ENCODE results near the gene TPSAB1.

TPSAB1 gene

GRCh38 chr16:1277617-1278282, 37.2 kb downstream of the TPSAB1 start:
- peaks cover 14 to 58% of the 10 kb centered on the region in 2 donors for H3K27me3 Mint-ChIP-seq
- peaks cover 2% of the 10 kb centered on the region for H3K36me3 Mint-ChIP-seq (ENCODE audit: insufficient read depth)

DNA sequence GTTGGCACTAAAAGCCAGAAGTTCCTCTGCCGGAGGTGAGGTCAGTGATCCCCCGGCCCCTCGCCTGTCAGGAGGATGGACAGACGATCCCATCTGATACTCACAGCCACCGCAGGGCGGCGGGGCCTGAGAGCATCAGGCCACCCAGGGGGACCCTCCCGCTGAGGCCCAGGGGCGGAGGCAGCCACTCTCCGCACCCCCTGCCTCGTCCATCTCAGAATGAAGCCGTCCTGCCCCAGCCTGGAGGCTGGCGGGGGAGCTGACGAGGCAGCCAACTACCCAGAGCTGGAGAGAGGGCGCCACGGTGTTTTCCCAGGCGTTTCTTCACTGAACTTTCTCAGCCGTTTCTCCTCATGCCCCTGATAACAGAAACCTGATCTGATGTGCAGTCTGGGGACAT, 38.0 kb downstream of the TPSAB1 start:
- ATAC-seq (replicated peaks) (no peak), DNase-seq (no peak)
- peaks cover 10 to 58% of the 10 kb centered on the region in 2 donors for H3K27me3 Mint-ChIP-seq
- no peak overlapping the region for H3K4me3 Mint-ChIP-seq
- H3K4me1 Mint-ChIP-seq (ENCODE audit: low read depth in 2 of 2) = no peaks in the 10 kb centered on the region
- no peaks in the 10 kb centered on the region for H3K9me3 Mint-ChIP-seq
- H3K36me3 Mint-ChIP-seq (ENCODE audit: insufficient read depth) = peaks cover 2% of the 10 kb centered on the region
- no peak overlapping the region for H3K27ac Mint-ChIP-seq

More at GRCh38 chr16:1277617-1278282, 37.2 kb downstream of the TPSAB1 start:
- no peak for DNase-seq
- no peak for ATAC-seq (replicated peaks)
- no peaks in the 10 kb centered on the region for H3K4me1 Mint-ChIP-seq (ENCODE audit: low read depth in 2 of 2)
- no peak overlapping the region for H3K27ac Mint-ChIP-seq
- no peaks in the 10 kb centered on the region for H3K9me3 Mint-ChIP-seq
- H3K4me3 Mint-ChIP-seq = no peak overlapping the region

GRCh38 chr16:1279081-1279944, 38.8 kb downstream of the TPSAB1 start:
- no peak overlapping the region for H3K4me3 Mint-ChIP-seq
- ATAC-seq (replicated peaks) (no peak), DNase-seq (no peak)
- peaks cover 2% of the 10 kb centered on the region for H3K36me3 Mint-ChIP-seq (ENCODE audit: insufficient read depth)
- no peaks in the 10 kb centered on the region for H3K4me1 Mint-ChIP-seq (ENCODE audit: low read depth in 2 of 2)
- H3K27me3 Mint-ChIP-seq = peaks cover 12 to 63% of the 10 kb centered on the region in 2 donors
- H3K27ac Mint-ChIP-seq = no peak overlapping the region
- H3K9me3 Mint-ChIP-seq = no peaks in the 10 kb centered on the region

- no peak for DNase-seq
These were observed 39.6 kb downstream of the TPSAB1 start for GRCh38 chr16:1279945-1280589.

GRCh38 chr16:1280783-1281182, 40.3 kb downstream of the TPSAB1 start:
- Mint-ChIP-seq H3K9me3 (no peaks in the 10 kb centered on the region), H3K4me1 (ENCODE audit: low read depth in 2 of 2) (no peaks in the 10 kb centered on the region), H3K36me3 (ENCODE audit: insufficient read depth) (peaks cover 2% of the 10 kb centered on the region), H3K4me3 (no peak overlapping the region), H3K27me3 (peaks cover 12 to 60% of the 10 kb centered on the region in 2 donors), H3K27ac (no peak overlapping the region)
- no peak for ATAC-seq (replicated peaks)
- DNase-seq = no peak

More at GRCh38 chr16:1279945-1280589, 39.6 kb downstream of the TPSAB1 start:
- Mint-ChIP-seq H3K4me3 (no peak overlapping the region), H3K4me1 (ENCODE audit: low read depth in 2 of 2) (no peaks in the 10 kb centered on the region), H3K36me3 (ENCODE audit: insufficient read depth) (peaks cover 2% of the 10 kb centered on the region), H3K27ac (no peak overlapping the region), H3K9me3 (no peaks in the 10 kb centered on the region), H3K27me3 (peaks cover 12 to 60% of the 10 kb centered on the region in 2 donors)
- no peak for ATAC-seq (replicated peaks)

DNA sequence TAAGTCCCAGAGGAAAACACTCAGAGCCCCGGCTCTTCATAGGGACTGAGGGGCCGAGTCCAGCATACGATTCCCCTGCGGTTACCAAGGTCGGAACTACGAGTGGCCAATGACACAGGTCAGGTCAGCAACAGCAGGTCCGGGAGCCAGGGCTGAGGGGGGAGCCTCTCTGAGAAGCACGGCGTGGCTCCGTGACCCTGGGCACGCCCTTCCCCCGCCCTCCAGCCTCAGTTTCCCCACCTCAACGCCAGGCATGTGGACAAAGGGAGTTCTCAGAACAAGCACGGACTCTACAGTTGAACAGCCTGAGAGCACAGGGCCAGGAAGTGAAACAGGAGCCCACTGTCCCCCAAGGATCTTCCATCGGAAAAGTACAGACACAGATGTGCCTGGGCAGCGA, 41.0 kb downstream of the TPSAB1 start:
- ATAC-seq (replicated peaks) (no peak), DNase-seq (no peak)
- Mint-ChIP-seq H3K4me3 (no peak overlapping the region), H3K4me1 (ENCODE audit: low read depth in 2 of 2) (no peaks in the 10 kb centered on the region), H3K9me3 (no peaks in the 10 kb centered on the region), H3K27ac (no peak overlapping the region), H3K27me3 (peaks cover 17 to 62% of the 10 kb centered on the region in 2 donors), H3K36me3 (ENCODE audit: insufficient read depth) (peaks cover 2% of the 10 kb centered on the region)

GRCh38 chr16:1282324-1282973, 41.9 kb downstream of the TPSAB1 start:
- ATAC-seq (replicated peaks) (no peak), DNase-seq (no peak)
- H3K36me3 Mint-ChIP-seq (ENCODE audit: insufficient read depth) = peaks cover 2% of the 10 kb centered on the region

DNA sequence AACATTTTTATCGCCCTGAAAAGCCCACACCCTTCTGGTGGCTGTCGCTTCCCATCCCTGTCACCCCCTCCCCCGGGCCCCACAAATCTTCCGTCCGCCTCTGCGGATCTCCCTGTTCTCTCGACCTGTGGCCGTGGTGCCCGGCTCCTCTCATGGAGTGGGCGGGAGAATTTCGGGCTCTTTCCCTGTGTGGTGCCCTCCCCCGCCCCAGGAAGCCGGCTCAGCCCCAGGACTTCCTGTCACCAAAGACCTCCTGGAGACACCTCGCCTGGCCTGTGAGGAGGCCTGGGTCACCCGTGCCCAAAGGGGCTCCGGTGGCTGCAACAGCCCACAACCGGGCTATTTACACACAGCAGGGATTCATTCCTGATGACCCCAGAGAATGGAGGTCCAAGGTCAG, 42.8 kb downstream of the TPSAB1 start:
- no peak overlapping the region for H3K27ac Mint-ChIP-seq
- no peak overlapping the region for H3K4me3 Mint-ChIP-seq
- H3K4me1 Mint-ChIP-seq (ENCODE audit: low read depth in 2 of 2) = no peaks in the 10 kb centered on the region
- peaks cover 2% of the 10 kb centered on the region for H3K36me3 Mint-ChIP-seq (ENCODE audit: insufficient read depth)
- ATAC-seq (replicated peaks) = no peak
- no peaks in the 10 kb centered on the region for H3K9me3 Mint-ChIP-seq
- DNase-seq = no peak
- peaks cover 21 to 64% of the 10 kb centered on the region in 2 donors for H3K27me3 Mint-ChIP-seq

More at GRCh38 chr16:1282324-1282973, 41.9 kb downstream of the TPSAB1 start:
- no peak overlapping the region for H3K27ac Mint-ChIP-seq
- no peaks in the 10 kb centered on the region for H3K9me3 Mint-ChIP-seq
- no peaks in the 10 kb centered on the region for H3K4me1 Mint-ChIP-seq (ENCODE audit: low read depth in 2 of 2)
- no peak overlapping the region for H3K4me3 Mint-ChIP-seq
- peaks cover 18 to 64% of the 10 kb centered on the region in 2 donors for H3K27me3 Mint-ChIP-seq

GRCh38 chr16:1283996-1284616, 43.6 kb downstream of the TPSAB1 start:
- H3K27ac Mint-ChIP-seq = no peak overlapping the region
- DNase-seq = no peak
- no peaks in the 10 kb centered on the region for H3K9me3 Mint-ChIP-seq
- H3K4me1 Mint-ChIP-seq (ENCODE audit: low read depth in 2 of 2) = no peaks in the 10 kb centered on the region
- H3K36me3 Mint-ChIP-seq (ENCODE audit: insufficient read depth) = peaks cover 2% of the 10 kb centered on the region
- peaks cover 22 to 64% of the 10 kb centered on the region in 2 donors for H3K27me3 Mint-ChIP-seq
- ATAC-seq (replicated peaks) = no peak
- H3K4me3 Mint-ChIP-seq = no peak overlapping the region

GRCh38 chr16:1285669-1286512, 45.4 kb downstream of the TPSAB1 start:
- DNase-seq = no peak
- no peaks in the 10 kb centered on the region for H3K36me3 Mint-ChIP-seq (ENCODE audit: insufficient read depth)
- no peaks in the 10 kb centered on the region for H3K4me1 Mint-ChIP-seq (ENCODE audit: low read depth in 2 of 2)
- H3K27ac Mint-ChIP-seq = no peak overlapping the region
- no peak overlapping the region for H3K4me3 Mint-ChIP-seq
- no peaks in the 10 kb centered on the region for H3K9me3 Mint-ChIP-seq
- peaks cover 31 to 71% of the 10 kb centered on the region in 2 donors for H3K27me3 Mint-ChIP-seq
- no peak for ATAC-seq (replicated peaks)

DNA sequence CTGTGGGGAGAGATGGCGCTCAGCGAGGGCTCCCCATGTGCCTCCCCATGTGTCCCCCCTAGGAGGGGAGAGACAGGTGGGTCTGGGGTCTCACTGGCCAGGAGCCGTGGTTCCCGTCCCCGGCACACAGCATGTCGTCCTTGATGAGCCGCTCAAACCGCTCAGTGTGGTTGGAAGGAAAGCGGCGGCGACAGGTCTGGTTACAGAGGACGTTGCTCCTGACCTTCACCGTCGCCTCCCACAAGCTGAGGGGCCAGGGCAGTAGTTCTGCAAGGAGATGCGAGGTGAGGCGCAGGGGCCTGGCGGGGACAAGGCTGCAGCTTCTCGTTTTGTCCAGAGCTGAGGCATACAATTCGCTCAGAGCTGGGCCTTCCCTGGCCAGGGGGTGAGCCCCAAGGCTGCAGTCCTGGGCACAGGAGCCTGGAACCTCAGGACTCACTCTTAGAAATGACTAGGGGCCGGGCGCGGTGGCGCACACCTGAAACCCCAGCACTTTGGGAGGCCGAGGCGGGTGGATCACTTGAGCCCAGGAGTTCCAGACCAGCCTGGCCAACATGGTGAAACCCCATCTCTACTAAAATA, 46.1 kb downstream of the TPSAB1 start:
- Mint-ChIP-seq H3K9me3 (no peaks in the 10 kb centered on the region), H3K4me1 (ENCODE audit: low read depth in 2 of 2) (no peaks in the 10 kb centered on the region), H3K4me3 (no peak overlapping the region), H3K27ac (no peak overlapping the region), H3K36me3 (ENCODE audit: insufficient read depth) (no peaks in the 10 kb centered on the region), H3K27me3 (peaks cover 36 to 78% of the 10 kb centered on the region in 2 donors)
- DNase-seq (no peak), ATAC-seq (replicated peaks) (no peak)

Data from effector memory CD8-positive, alpha-beta T cell (primary cell).